GM23248 (cell line): Measurements from ENCODE around the gene CSHL1.

Experiments
- EZH2 ChIP-seq: fragments of 200-600 bp; sonication (generic); IDR thresholded peaks from 2 replicates; pipeline ENCODE4 v1.6.1; 2018; ENCODE audit warnings: antibody characterized with exemption, mild to moderate bottlenecking; ENCODE audit not compliant: insufficient read depth, poor library complexity, severe bottlenecking
- EZH2phosphoT487 ChIP-seq: fragments of 200-600 bp; sonication (generic); IDR thresholded peaks from 2 replicates; pipeline ENCODE4 v1.6.1; 2018; ENCODE audit warnings: antibody characterized with exemption, moderate library complexity, mild to moderate bottlenecking, low read depth; ENCODE audit not compliant: insufficient read depth

DNA sequence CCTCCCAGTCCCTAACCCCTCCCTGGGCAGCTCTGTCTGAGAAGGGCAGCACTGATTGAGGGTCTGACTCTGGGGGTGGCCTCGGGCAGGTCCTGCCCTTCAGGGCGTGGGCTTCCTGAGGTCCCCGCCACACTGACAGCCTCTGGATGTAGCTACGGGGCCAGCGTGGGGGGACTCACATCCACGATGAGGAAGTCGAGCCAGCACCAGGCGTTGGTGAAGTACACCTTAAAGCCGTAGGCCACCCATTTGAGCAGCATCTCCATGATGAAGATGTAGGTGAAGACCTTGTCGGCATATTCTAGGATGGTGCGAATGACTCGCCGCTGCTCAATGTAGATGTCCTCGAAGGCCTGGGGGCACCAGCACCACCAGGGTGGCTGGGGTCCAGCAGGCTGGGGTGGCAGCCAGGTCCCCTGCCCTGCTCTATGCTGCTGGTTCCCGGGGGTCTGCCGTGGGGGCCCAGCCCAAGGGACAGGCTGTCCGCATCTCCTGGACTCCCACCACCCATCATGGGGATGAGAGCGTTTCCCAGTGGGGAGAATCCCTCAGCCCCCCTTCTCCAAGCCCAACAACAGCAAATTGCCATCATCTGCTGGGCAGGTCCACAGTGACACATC lies 36.8 kb upstream of the CSHL1 start:
- TF ChIP-seq EZH2phosphoT487 (no peak), EZH2 (no peak)
